K562 (cell line): ENCODE measurements around the gene STARD6. TPM values are rescaled to one million over a fixed set of nuclear protein-coding genes. Genes with fewer than 3 reads are reported as not detected.

Experiments used
- AFF4 ChIP-seq: sonication (generic); formaldehyde crosslinking; IDR thresholded peaks from 2 replicates; pipeline ENCODE4 v1.8.0; 2023; ENCODE audit warnings: mild to moderate bottlenecking, missing genetic modification reagents
- GATA2 ChIP-seq: sonication (generic); formaldehyde crosslinking; IDR thresholded peaks from 2 replicates; pipeline ENCODE4 v1.4.0; 2020; ENCODE audit warnings: mild to moderate bottlenecking, missing genetic modification reagents
- NRF1 ChIP-seq, 2 experiments: fragments of 450-650 bp; IDR thresholded peaks in 1 of 2; conservative IDR thresholded peaks in 1 of 2; 2 replicates each; pipeline ENCODE4 v1.6.1; 2014; ENCODE audit warnings: mild to moderate bottlenecking in 2 of 2
- PPARD ChIP-seq: fragments of 250-450 bp; sonication (Bioruptor Pico); IDR thresholded peaks from 2 replicates; pipeline ENCODE4 v1.8.0; 2022; ENCODE audit warnings: inconsistent platforms, mild to moderate bottlenecking, moderate library complexity
- RBM14 ChIP-seq: fragments of 200-400 bp; formaldehyde crosslinking; IDR thresholded peaks from 2 replicates; pipeline ENCODE4 v1.6.1; 2018; ENCODE audit warnings: low read depth, mild to moderate bottlenecking, low read length, moderate library complexity, borderline replicate concordance; ENCODE audit not compliant: insufficient read depth
- SP2 ChIP-seq: IDR thresholded peaks from 2 replicates; pipeline ENCODE4 v1.6.1; 2011; ENCODE audit warnings: mild to moderate bottlenecking, low read depth, low read length, moderate library complexity; ENCODE audit not compliant: poor library complexity, severe bottlenecking; ENCODE audit errors: extremely low read depth
- THRA ChIP-seq: fragments of 450-650 bp; IDR thresholded peaks from 2 replicates; pipeline ENCODE4 v1.6.1; 2017; ENCODE audit warnings: mild to moderate bottlenecking, moderate library complexity
- ZNF134 ChIP-seq: fragments of 250-450 bp; sonication (Bioruptor Pico); conservative IDR thresholded peaks from 2 replicates; pipeline ENCODE4 v1.4.0; 2020
- ZNF436 ChIP-seq: fragments of 250-450, 450-650 bp; sonication (Bioruptor Pico); formaldehyde crosslinking; IDR thresholded peaks from 2 replicates; pipeline ENCODE4 v1.7.0; 2020; ENCODE audit warnings: mild to moderate bottlenecking
- ZNF778 ChIP-seq: fragments of 450-650 bp; formaldehyde crosslinking; IDR thresholded peaks from 2 replicates; pipeline ENCODE4 v1.4.0; 2020; ENCODE audit warnings: mild to moderate bottlenecking, moderate library complexity
- polyA plus RNA-seq, 8 experiments: library from polyadenylated mRNA; depleted of rRNA in 4 of 8; stranded (reverse) in 5 of 8; unstranded in 3 of 8; fragments of >200 nt; fragmentation: Nextera tagmentation in 2 of 8; fragmentation: Illumina TruSeq in 1 of 8; extraction: Ambion mirVana in 2 of 8; extraction: Trizol in 1 of 8; gene quantifications; 2 replicates each; pipeline versions ENCODE4 v1.2.1 to v1.2.3, GENCODE V29; 2011 to 2014; ENCODE audit warnings: inconsistent platforms in 1 of 8, missing spikeins in 1 of 8
- total RNA-seq, 7 experiments: library from RNA; depleted of rRNA in 6 of 7; stranded (reverse); fragments of >200 nt in 6 of 7; fragmentation: Illumina TruSeq in 2 of 7; extraction: Trizol in 2 of 7; gene quantifications; 2 replicates each; pipeline versions ENCODE4 v1.2.1 to v1.2.3, GENCODE V29; 2011 to 2021; ENCODE audit warnings: low replicate concordance in 1 of 7
- TF ChIP-seq, protein P1 (sequence below), 2 experiments: fragments of 450-650 bp; IDR thresholded peaks; 2 replicates each; pipeline ENCODE4 v1.6.1; 2016; ENCODE audit warnings: mild to moderate bottlenecking in 2 of 2, borderline replicate concordance in 1 of 2, low read depth in 1 of 2, moderate library complexity in 1 of 2
- TF ChIP-seq, protein P2 (sequence below): fragments of 250-450 bp; sonication (Bioruptor Pico); IDR thresholded peaks from 2 replicates; pipeline ENCODE4 v1.5.0; 2021
- TF ChIP-seq, protein P3 (sequence below): fragments of 250-450 bp; sonication (Bioruptor Pico); IDR thresholded peaks from 2 replicates; pipeline ENCODE4 v1.9.0; 2021; ENCODE audit warnings: mild to moderate bottlenecking

STARD6 gene
- total and polyA plus RNA-seq, 9 of the 15 experiments (the other 6 are each of a cell fraction or from before 2014, with no cell fraction given), result 0.11 to 0.15 TPM; not detected in 7

- TF ChIP-seq, protein P1, sequence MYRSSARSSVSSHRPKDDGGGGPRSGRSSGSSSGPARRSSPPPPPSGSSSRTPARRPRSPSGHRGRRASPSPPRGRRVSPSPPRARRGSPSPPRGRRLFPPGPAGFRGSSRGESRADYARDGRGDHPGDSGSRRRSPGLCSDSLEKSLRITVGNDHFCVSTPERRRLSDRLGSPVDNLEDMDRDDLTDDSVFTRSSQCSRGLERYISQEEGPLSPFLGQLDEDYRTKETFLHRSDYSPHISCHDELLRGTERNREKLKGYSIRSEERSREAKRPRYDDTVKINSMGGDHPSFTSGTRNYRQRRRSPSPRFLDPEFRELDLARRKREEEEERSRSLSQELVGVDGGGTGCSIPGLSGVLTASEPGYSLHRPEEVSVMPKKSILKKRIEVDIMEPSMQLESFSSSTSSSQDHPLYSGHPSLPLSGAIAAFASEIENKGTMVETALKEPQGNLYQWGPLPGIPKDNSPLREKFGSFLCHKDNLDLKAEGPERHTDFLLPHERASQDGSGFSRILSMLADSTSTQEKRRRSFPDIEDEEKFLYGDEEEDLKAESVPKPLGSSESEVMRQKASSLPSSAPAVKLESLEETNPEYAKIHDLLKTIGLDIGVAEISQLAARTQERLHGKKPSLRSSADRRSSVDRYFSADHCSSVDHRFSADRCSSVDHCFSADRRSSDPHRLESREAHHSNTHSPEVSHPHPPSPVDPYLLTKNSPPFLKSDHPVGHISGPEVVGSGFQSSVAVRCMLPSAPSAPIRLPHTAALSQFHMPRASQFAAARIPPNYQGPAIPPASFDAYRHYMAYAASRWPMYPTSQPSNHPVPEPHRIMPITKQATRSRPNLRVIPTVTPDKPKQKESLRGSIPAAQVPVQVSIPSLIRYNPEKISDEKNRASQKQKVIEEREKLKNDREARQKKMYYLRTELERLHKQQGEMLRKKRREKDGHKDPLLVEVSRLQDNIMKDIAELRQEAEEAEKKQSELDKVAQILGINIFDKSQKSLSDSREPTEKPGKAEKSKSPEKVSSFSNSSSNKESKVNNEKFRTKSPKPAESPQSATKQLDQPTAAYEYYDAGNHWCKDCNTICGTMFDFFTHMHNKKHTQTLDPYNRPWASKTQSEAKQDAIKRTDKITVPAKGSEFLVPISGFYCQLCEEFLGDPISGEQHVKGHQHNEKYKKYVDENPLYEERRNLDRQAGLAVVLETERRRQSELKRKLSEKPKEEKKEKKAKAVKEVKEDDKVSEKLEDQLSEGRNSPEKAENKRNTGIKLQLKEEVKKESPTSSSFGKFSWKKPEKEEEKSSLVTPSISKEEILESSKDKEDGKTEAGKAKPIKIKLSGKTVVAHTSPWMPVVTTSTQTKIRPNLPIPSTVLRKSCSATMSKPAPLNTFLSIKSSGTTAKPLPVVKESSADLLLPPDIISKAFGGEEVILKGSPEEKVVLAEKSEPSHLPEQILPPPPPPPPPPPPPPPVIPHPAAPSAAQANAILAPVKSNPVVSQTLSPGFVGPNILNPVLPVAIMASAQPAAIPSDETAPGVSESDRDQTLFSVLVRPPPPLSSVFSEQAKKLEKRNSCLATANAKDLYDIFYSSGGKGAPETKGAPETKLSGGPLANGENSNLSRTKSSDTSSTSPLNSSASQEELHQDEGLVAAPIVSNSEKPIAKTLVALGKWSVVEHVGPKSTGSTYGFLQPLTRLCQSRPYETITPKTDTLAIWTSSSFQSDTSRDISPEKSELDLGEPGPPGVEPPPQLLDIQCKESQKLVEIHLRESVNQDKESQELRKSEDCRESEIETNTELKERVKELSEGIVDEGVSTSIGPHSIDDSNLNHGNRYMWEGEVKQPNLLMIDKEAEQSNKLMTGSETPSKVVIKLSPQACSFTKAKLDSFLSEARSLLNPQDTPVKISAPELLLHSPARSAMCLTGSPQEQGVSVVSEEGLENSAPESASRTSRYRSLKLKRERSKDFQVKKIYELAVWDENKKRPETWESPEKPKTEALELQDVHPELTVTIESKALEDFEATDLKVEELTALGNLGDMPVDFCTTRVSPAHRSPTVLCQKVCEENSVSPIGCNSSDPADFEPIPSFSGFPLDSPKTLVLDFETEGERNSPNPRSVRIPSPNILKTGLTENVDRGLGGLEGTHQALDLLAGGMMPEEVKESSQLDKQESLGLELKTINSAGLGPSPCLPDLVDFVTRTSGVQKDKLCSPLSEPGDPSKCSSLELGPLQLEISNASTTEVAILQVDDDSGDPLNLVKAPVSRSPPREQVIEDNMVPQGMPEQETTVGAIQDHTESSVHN (IDR thresholded peaks at IDR 0.05; ENCODE audit: borderline replicate concordance in 1 of 2, low read depth in 1 of 2), result no peak
- TF ChIP-seq, protein P2, sequence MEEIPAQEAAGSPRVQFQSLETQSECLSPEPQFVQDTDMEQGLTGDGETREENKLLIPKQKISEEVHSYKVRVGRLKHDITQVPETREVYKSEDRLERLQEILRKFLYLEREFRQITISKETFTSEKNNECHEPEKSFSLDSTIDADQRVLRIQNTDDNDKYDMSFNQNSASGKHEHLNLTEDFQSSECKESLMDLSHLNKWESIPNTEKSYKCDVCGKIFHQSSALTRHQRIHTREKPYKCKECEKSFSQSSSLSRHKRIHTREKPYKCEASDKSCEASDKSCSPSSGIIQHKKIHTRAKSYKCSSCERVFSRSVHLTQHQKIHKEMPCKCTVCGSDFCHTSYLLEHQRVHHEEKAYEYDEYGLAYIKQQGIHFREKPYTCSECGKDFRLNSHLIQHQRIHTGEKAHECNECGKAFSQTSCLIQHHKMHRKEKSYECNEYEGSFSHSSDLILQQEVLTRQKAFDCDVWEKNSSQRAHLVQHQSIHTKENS (CRISPR knock-in tag), result no peak
- TF ChIP-seq ZNF778 (no peak), ZNF134 (CRISPR knock-in tag) (no peak), PPARD (CRISPR knock-in tag) (no peak), AFF4 (no peak), THRA (no peak), ZNF436 (no peak), RBM14 (no peak), SP2 (no peak), GATA2 (no peak), NRF1 (conservative IDR thresholded peaks at IDR 0.05 in 1 of 2, IDR thresholded peaks at IDR 0.05 in 1 of 2) (no peak)
- TF ChIP-seq, protein P3, sequence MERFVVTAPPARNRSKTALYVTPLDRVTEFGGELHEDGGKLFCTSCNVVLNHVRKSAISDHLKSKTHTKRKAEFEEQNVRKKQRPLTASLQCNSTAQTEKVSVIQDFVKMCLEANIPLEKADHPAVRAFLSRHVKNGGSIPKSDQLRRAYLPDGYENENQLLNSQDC (CRISPR knock-in tag), result no peak
These were observed 34.1 kb downstream of the STARD6 start (continued) for GRCh38 chr18:54323561-54323960.
